SH-SY5Y (cell line): Measurements from ENCODE around the gene FAM3C.

Experiments used
- GATA2 ChIP-seq: IDR thresholded peaks from 2 replicates; pipeline ENCODE4 v1.6.1; 2011; ENCODE audit warnings: mild to moderate bottlenecking, low read depth, low read length
- GATA3 ChIP-seq: IDR thresholded peaks from 2 replicates; pipeline ENCODE4 v1.6.1; 2011; ENCODE audit warnings: low read depth, mild to moderate bottlenecking, low read length, moderate library complexity

The FAM3C gene

DNA sequence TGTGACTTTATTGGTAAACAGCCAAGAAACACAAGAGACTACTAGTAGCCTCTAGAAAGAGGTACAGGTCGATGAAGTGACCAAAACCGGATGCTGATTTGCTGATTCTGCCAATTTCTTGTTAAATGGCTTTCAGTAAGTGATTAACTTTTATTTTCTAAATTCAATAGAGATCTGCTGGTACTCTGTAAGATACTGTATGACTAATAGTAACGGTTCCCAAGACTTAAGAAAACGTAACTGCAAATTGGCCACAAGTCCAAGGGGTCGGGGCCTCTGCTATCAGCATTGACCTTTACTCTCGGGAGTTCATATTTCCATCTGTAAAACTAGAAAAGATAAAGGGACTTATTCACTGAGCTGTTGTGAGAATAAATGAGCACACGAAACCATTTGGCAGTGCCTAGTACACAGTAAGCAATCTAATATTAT lies 1.4 kb downstream of the FAM3C start:
- no peak for TF ChIP-seq GATA2
- no peak for TF ChIP-seq GATA3

DNA sequence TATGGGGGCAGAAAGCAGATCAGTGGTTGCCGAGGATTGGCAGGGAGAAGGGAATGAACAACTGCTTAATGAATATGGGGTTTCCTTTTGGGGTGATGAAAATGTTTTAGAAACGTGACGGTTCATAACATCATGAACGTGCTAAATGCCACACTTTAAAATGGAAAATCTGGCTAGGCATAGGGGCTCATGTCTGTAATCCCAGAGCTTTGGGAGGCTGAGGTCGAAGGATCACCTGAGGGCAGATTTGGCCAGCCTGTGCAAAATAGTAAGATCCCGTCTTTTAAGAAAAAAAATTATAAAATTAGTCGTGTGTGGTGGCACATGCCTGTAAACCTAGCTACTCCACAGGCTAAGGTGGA lies 3.1 kb downstream of the FAM3C start:
- TF ChIP-seq GATA3 (no peak), GATA2 (no peak)

DNA sequence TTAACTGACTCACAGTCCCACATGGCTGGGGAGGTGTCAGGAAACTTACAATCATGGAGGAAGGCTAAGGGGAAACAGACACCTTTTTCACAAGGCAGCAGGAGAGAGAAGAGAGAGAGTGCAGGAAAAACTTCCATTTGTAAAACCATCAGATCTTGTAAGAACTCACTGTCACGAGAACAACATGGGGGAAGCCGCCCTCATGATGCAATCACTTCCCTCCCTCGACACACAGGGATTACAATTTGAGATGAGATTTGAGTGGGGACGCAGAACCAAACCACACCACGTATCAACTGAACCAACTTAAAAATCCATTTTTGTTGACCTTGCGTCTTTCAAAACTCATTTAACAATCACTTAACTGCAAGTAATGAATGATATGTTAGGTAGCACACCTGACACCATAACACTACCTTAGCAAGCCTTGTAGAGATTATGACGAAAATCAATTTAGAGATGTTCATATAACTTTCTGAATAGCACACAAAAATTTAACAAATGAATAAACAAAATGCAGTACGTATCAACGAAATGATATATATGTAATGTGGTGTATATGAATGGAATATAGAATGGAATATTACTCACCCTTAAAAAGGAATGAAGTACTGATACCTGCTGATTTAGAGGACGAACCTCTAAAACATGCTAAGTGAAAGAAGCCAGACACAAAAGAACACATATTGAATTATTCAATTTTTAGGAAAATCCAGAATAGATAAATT lies 3.7 kb downstream of the FAM3C start:
- TF ChIP-seq GATA3 = no peak
- no peak for TF ChIP-seq GATA2

DNA sequence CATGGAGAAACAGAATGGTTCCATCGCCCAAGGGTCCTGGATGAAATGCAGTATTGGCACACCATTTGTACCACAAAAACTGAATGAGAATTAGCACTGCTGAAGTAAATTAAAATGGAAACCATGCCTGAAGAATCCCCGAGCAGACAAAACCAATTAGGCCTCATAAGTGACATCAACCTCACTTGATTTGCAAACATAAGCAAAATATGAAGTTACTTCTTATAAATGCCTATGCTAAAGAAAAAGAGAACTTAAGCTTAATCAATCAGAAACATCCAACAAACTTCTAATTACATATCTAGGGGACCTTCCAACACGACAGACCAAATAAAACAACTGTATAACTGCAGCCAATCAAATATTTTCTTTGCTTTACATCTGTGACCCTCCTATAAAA lies 4.4 kb downstream of the FAM3C start:
- TF ChIP-seq GATA2 (no peak), GATA3 (no peak)

DNA sequence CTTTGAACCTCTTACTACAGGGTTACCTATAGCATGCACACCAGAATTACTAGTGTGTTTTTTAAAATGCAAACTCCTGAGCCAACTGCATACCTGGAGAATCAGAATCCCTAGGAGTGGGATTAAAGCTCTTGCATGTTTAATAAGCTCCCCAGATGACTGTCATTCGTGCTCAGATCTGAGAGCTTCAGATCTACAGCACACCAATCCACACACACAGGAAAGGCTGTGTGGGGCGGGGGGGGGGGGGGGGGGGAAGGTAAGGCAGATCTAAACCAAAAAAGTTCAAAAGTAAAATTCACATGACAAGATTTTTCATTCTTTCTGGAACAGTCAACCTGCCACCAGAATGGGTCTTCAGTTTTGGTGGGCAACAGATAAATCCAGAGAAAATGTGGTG lies 5.5 kb downstream of the FAM3C start:
- no peak for TF ChIP-seq GATA3
- no peak for TF ChIP-seq GATA2

DNA sequence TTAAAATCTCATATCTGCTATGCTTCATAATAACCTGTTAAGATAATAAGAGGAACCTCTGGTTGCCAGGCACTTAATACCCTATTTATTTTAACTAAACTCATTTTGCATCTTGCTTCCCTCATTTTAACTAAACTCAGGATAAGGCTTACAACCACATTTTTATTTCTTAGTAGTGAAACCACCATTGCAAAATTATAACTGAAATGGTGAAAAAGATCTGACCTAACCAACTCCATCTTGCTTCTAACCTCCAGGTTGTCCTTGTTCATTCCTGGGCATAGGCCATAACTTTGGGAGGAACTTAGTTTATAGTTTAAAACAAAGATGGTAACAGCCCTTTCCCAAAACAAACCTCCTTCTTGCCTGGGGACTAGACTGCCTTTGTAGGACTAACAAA lies 6.0 kb downstream of the FAM3C start:
- TF ChIP-seq GATA3 (no peak), GATA2 (no peak)

DNA sequence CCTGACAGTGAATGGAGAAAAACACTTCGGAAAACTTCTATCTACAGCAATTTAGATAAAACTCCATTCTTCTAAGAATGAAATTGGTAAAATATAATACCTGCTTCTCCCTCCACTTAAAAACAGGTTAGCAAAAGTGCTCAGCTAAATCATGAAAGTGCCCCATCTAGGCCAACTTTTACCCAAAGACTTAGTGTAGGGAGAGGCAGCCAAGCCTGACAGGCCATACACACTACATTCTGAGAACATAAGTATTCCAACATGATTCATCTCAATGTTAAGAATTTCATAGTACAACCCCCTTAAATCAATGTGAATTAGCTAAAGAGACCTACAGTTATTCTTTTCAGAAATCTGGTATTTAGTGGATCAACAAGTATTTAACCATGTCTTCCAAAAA lies 7.2 kb downstream of the FAM3C start:
- TF ChIP-seq GATA2 (no peak), GATA3 (no peak)

DNA sequence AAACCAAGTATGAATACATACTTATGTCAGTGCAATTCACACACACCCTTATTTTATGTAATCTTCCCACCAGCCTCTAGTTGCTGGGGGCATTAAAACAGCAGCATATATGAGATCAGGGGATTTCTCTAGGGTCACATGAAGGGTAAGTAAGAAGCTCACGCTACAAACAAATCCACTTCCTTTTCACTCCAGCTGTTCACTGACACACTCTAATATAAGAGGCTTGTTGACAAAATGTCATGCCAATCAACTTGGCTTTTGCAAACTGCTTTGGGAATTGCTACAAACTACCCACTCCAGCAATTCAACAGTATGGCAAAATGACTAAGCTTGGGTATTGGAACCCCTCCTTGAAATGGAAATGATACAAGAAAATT lies 10.3 kb downstream of the FAM3C start:
- TF ChIP-seq GATA3 (no peak), GATA2 (no peak)

DNA sequence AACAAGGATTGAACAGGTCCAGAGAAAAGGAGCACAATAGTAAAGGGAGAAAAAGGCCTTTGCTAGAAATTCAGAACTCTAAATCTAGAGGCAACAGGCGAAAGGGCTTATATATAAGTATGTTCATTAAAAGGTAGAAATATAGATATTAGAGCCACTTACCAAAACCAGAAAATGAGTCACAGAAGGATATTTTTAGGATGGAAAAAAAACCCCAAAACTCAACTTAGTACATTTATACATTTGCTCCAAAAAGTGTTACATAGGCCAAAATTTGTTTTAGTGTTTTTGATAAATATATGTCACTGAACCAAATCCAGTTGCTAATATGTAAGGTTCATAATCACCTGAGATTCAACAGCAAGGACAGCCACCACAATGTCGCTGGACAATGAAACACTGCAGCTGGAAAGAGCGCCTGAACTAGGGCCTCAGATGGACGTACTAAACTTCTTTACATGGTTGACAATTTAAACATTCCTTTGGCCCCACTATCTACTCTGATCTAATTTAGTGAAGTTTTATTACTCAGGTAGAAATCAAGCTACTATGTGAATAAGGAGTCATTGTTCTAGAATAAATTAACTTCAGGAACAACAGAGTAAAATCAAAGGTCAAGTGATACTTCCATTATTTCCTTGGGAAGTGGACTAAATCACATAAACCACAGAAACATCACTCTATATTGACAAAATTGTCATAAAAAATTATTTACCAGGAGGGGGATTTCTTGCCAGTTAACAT lies 10.9 kb downstream of the FAM3C start:
- TF ChIP-seq GATA3 (no peak), GATA2 (no peak)

DNA sequence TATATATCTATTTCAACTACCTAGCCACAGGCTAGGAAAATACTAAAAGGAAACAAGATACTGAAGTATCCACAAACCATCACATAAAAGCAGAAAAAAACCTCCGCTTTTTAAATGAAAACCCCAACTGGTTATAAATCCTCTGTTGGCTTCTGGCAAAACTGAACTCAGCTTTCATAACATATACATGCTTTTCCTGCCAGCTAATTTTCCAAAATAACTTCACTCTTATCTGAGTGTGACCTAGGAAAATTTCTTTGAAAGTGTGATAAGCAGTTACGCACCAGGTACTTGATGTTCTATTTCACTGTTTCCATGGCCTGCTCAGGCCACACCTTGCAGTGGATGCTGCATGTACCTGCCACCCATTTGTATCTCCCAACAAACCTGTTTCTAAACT lies 11.8 kb downstream of the FAM3C start:
- TF ChIP-seq GATA3 (no peak), GATA2 (no peak)

DNA sequence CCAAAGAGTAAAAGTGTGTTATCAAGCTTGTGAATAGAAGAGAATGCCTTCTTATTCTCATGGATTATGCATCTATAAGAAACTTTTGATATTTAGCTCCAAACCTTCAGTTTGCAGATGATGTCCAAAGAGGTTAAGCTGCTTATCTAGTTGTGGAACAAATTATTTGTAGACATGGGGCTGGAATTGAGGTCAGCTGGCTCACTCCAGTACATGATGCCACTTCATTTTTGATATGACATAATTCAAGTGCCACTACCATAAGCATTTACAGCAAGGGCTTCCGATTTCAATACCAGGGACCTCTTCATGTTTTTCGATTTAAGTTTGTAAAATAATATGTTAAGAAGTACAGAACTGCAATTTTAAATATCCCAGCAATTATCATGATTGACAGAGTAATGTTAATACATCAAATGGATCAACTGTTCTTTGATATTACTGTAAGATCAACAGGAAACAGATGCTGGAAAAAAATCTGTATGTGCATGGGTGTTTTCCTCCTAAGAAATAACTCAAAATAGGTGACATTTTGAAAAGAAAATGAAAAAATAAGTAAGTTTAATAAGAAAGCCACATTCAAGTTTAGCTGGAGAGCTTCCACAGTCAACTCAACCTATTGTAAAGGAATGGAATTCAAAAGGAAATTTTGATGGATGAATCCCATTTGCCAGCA lies 12.7 kb downstream of the FAM3C start:
- TF ChIP-seq GATA3 = no peak
- no peak for TF ChIP-seq GATA2

DNA sequence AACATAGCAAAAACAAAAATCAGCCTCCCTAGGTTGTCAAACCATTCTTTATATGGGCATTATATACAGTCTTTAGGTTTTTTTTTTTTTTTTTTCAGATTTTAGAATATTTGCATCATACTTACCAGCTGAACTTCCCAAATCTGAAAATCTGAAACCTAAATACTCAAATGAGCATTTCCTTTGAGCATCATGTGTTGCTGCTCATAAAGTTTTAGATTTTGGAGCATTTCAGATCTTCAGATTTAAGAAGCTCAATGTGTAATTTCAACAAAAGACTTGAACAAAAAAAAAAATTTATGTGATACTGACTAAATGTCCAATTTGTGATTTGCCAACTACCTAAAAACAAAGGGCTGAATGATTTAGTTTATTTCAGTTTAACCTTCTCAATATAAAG lies 13.6 kb downstream of the FAM3C start:
- TF ChIP-seq GATA3 (no peak), GATA2 (no peak)

DNA sequence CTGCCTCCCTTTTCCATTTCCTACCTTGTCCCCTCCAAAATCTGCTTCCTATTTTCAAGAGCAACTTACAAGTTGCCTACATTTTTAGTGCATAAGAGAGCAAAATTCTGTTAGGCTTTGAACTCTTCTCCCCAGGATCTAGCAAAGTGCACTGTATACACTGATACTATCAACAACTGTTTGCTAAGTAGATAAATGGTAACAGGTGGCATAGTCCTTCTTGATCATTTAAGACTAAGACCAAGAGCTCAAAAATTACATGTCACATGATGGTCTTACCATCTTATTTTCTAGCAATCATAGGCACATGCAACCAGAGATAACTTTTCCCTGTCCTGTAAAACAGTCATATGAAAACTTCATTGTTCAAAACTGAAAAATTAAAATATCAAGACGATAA lies 16.2 kb downstream of the FAM3C start:
- TF ChIP-seq GATA2 (no peak), GATA3 (no peak)

DNA sequence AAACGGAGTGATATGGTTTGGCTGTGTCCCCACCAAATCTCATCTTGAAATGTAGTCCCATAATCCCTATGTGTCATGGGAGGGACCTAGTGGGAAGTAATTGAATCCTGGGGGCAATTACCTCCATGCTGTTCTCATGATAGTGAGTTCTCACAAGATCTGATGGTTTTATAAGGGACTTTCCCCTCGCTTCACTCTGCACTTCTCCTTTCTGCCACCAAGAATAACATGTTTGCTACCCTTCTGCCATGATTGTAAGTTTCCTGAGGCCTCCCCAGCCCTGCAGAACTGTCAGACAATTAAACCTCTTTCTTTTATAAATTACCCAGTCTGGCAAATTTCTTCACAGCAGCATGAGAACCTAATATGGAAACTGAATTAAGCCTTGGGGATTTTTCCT lies 19.1 kb downstream of the FAM3C start:
- TF ChIP-seq GATA3 = no peak
- TF ChIP-seq GATA2 = no peak

DNA sequence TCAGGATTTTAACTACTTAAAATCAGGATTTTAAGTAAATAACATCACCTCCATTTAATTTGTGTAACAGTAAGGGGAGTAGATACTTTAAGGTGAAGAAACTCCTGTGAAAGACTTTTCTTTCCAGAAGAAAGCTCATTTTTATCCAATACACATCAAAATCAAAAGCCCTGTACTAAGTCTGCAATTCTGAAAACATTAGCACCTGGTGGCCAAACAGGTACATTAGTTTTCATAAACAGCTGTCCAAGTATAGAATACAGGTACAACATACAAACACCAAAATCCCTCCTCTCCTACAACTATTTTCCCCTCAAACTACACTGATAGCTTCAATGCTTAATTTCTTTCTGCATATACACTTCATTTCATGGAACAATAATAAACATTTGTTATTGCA lies 22.9 kb downstream of the FAM3C start:
- no peak for TF ChIP-seq GATA3
